GM19438 (cell line): ENCODE results near the gene RABGAP1.

Experiments used
- ATAC-seq: cut with Tn5 transposase; IDR thresholded peaks from one replicate; pipeline ENCODE4 v1.9.1; 2021; ENCODE audit warnings: low read depth; ENCODE audit not compliant: unreplicated experiment

The RABGAP1 gene

DNA sequence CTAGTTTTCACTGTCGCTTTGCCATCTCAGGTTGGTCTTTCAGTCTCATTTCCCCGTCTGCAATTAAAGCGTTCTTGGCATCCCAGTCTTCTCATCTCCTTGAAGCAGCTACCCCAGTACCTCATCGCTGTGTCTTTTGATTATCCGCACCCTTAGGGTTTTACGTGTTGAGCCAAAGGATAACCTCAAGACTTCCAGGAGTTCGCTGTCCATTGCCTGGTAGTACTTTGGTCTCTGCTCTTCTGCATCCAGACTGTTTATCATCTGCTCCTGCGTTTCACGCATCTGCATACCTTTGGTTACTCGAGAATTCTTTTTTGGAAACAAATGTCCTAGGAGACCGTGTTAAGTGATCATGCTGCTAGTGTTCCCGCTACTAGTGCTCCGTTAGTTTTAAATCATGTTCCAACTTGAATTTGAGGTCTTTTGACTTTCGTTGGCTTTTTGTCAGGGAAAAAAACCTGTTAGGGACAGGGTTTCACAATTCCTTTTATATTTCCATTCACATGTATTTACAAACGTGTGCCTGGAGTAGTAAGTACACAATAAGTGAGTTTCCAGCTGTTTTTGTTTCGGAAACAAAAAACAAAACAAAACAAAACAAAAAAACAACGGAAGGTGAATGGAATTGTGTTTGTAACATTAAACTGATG is 888 bp downstream of the RABGAP1 start:
- no peak for ATAC-seq

- no peak for ATAC-seq
These were observed 4.4 kb downstream of the RABGAP1 start for GRCh38 chr9:122944960-122945888.

DNA sequence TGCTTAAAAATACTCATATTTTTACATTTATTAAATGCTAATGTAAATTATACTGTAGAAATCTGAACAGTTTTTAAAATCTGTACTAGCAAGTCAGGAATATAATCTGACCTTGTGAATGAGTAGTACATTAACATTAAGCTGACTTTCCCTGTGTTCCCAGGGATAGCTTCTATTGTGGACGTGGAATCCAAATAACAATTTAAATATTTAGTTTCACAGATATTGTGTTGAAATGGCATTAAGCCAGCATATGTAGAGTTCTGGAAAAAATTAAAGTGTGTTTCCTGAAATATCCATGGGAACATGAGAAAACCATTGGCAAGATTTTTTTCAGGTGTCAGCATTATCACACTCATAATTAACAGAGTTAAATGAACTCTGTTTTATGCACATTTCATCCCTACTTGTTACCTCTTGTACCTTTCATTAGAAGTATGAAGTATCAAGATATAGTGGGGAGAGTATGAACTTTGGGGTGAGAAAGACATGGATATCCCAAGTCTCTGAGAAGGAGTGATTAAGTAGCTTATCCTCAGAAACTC is 5.7 kb downstream of the RABGAP1 start:
- ATAC-seq = no peak

GRCh38 chr9:122948313-122948712 is 7.5 kb downstream of the RABGAP1 start:
- no peak for ATAC-seq

DNA sequence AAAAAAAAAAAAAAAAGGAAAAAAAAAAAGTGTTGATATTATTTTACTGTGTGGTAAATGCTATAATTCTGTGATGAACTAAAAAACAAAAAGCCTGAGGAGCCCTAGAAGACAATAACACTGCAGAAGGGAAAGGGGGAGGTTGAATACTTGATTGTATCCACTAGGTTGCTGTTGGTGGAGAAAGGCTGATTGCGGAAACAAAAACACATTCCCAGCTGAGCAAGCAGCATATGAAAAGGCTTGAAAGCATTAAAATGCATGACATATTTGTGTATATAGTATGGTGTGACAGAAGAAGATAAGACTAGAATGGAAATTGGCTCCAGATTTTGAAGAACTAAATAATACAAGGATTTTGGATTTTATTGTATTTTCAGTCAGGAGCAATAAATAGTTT is 8.9 kb downstream of the RABGAP1 start:
- ATAC-seq = no peak

GRCh38 chr9:122950263-122950662 is 9.4 kb downstream of the RABGAP1 start:
- ATAC-seq = no peak

- no peak for ATAC-seq
These were observed 10.2 kb downstream of the RABGAP1 start for GRCh38 chr9:122951056-122951455.

DNA sequence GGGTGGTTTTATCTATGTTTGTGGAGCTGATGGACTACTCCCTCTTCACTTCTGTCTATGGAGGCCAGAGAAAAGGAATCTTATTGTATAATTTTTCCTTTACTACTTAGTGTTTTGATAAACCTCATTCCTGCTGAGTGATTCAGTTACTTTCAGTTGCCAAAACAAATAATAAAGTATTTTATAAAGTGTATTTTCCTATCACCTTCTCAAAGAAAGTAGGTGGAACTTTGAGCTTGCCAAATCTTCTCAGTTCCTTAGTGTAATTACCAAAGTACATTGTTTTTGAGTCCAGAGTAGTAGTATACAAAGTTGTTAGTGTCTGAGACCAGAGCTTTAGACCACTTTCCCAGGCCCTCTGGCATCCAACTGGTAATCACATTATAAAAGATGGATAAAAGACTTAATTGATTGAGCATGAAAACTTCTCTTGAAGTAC is 13.5 kb downstream of the RABGAP1 start:
- no peak for ATAC-seq

DNA sequence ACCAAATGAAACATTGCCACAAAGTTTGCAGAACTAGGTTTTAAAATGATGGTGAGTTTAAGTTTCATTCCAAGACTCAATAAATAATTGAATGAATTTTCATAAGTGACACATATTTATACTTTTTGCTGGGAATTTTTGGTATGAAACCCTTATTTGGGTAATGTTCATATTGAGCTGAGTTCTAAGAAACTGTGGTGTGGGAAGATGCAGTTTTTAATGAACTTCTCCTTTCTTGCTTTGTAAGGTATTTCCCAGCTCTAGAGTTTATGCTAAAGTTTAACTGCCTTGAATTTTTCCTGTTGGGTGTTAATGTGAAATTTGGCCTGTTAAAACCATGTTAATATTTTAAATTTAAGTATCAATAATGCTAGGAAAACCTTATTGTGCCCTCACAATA is 15.1 kb downstream of the RABGAP1 start:
- no peak for ATAC-seq

DNA sequence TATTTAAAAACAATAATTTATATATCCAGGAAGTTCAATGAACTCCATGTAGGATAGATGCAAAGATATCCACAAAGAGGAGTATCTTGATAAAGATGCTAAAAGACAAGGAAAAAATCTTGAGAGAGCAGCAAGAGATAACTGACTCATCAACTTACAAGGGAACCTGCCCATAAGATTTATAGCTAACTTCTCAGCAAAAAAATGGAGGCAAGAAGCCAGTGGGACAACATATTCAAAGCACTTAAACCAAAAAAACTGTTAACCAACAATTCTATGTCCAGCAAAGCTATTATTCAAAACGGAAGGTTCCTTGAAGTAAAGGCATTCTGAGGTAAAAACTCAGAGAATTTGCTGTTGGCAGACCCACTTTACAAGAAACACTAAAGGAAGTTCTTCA is 20.3 kb downstream of the RABGAP1 start:
- no peak for ATAC-seq

DNA sequence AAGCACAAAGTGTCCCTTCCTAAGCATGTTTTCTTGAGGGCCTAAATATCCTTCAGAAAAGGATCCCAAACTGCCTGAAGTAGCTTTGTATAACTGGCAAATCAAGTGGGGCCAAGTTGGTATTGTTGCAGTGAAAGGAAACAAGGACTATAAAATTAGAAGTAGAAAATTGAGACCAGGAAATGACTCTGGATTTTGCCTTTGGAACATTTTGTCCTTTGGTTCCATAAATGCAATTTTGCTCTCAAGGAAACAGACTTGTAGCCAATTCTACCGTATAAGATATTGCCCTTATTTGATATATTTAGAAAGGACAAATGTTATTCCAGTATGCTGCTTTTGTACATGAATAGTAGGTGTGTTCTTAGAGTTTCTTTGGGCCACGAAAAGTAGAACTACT is 34.4 kb downstream of the RABGAP1 start:
- ATAC-seq = no peak

- ATAC-seq = no peak
These were observed 37.8 kb downstream of the RABGAP1 start for GRCh38 chr9:122978601-122979000.

DNA sequence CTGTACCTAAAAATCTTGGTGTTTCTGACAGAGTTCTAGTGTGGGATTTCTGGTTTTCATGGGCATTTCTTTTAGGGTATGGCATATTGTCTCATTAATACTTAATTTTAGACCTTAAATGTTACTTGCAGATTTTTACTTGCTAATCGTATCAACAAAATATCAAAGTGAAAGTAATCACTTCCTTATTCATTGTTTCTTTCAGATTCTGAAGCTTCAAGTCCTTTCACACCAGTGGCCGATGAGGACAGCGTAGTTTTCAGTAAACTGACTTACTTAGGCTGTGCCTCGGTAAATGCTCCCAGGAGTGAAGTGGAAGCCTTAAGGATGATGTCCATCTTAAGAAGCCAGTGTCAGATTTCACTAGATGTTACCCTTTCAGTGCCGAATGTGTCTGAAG is 45.2 kb downstream of the RABGAP1 start:
- ATAC-seq = no peak

- no peak for ATAC-seq
These were observed 47.3 kb downstream of the RABGAP1 start for GRCh38 chr9:122988141-122988540.

- ATAC-seq = peak; percentile 81
These were observed 48.3 kb downstream of the RABGAP1 start for GRCh38 chr9:122988920-122989621.

DNA sequence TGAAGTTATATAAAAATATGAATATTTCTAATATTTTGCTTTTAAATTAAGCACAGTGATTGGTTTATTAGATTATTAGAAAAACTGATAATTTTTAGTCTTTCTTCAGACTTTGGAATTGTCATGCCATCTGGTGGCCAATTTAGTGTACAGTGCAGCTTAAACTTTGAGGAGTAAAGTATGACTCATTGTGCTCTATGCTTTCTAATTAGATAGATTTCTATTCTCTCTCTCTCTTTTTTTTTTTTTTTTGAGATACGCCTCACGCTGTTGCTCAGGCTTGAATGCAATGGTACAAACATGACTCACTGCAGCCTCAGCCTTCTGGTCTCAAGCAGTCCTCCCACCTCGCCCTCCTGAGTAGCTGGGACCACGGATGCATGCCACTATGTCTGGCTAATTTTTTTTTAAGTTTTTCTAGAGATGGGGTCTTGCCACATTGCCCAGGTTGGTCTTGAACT is 50.6 kb downstream of the RABGAP1 start:
- no peak for ATAC-seq

DNA sequence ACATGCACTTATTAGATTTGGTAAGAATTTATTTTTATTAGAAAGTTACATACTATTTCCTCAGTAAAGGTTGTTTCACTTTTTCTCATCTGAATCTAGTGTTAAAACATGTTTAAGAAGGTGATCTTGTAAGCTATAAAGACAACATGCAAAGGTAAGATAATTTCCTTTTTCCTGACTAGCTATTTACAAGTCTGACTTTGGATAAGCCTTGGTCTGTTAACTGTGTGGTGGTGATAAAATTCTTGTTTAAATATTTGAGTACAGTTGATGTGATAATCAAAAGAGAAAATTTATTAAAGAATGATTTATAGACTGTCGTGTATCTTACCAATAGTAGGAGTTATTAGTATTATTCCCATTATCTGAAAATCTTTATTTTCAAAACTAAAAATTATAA is 55.8 kb downstream of the RABGAP1 start:
- no peak for ATAC-seq

GRCh38 chr9:122998448-122998847 is 57.6 kb downstream of the RABGAP1 start:
- ATAC-seq = no peak

GRCh38 chr9:123000371-123001068 is 59.7 kb downstream of the RABGAP1 start:
- ATAC-seq = no peak

DNA sequence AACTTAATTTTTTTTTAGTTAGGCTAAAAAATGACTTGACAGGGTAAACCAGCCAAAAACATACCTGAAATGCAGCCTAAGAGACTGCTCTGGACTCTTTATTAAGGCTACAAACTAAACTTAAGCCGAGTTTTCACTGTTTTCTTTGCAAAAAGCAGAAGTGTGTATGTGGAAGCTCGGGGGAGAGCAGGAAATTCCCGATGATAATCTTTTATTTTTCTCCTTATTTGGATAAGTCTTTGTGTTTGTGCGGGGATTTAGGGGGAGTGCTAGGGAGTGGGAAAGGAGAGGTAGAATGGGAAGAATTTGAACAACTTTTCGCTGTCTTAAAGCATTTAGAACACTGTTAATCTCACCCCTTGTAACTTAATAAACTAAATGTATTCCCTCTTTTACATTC is 61.9 kb downstream of the RABGAP1 start:
- no peak for ATAC-seq
